K562 (cell line): ENCODE measurements around the gene HPCAL1. TPM values are rescaled to one million over a fixed set of nuclear protein-coding genes. Genes with fewer than 3 reads are reported as not detected.

Source experiments
- ATAC-seq: fragments of 200-7000 bp; cut with Tn5 transposase; 3 replicates; pipeline ENCODE4 v1.9.1; 2020; ENCODE audit warnings: moderate library complexity
- BruUV-seq: library from RNA; stranded (reverse); fragments of 400-500 nt; replicated peaks from 2 replicates; lab custom pipeline; 2021; lab: Mats Ljungman, UMichigan
- CTCF ChIA-PET: fragments of 300-600 bp; formaldehyde crosslinking; extraction: SDS; loops from one replicate; lab custom pipeline; 2021; ENCODE audit warnings: low intra/inter-chr PET ratio; lab: Yijun Ruan, JAX
- POLR2A ChIA-PET: fragments of 300-600, 350-650 bp; sonication (Branson Sonifier 250); formaldehyde crosslinking; extraction: SDS; loops from one replicate; lab custom pipeline; 2021; ENCODE audit warnings: antibody characterized with exemption, inconsistent platforms; lab: Yijun Ruan, JAX
- DNase-seq, 4 experiments: peaks; one replicate each; pipeline versions ENCODE4 v3.0.0 to v3.0.0-alpha.2; 2011 to 2018; ENCODE audit warnings: low spot score in 3 of 4, mixed read lengths in 3 of 4; ENCODE audit errors: extremely low read depth in 1 of 4
- FAIRE-seq: peaks from 2 replicates; lab custom pipeline; 2011; peaks lifted over from hg19 to GRCh38; lab: Jason Lieb, UNC
- H2AFZ ChIP-seq: 2 replicates; pipeline ENCODE4 v1.6.0; 2011; ENCODE audit warnings: low read depth, low read length, control low read depth, inconsistent platforms
- H3K27ac ChIP-seq: fragments of 200-600 bp; 3 replicates; pipeline ENCODE4 v1.8.0; 2011; ENCODE audit warnings: low read depth, mild to moderate bottlenecking, control low read depth, inconsistent platforms, low read length, moderate library complexity, mixed read lengths; ENCODE audit errors: extremely low read depth
- H3K27me3 ChIP-seq, 2 experiments: fragments of 300-600 bp in 1 of 2; 2 replicates in 1 of 2; 3 replicates in 1 of 2; pipeline versions ENCODE4 v1.6.0 to v1.8.0; 2011; ENCODE audit warnings: inconsistent platforms in 2 of 2, low read length in 2 of 2, mild to moderate bottlenecking in 1 of 2, mixed read lengths in 1 of 2, moderate library complexity in 1 of 2; ENCODE audit not compliant: control insufficient read depth in 2 of 2, insufficient read depth in 2 of 2
- H3K36me3 ChIP-seq: fragments of 300-600 bp; 3 replicates; pipeline ENCODE4 v1.8.0; 2011; ENCODE audit warnings: mild to moderate bottlenecking, low read length, inconsistent platforms; ENCODE audit not compliant: control insufficient read depth, insufficient read depth
- H3K4me1 ChIP-seq, 2 experiments: fragments of 200-600 bp in 1 of 2; replicated peaks in 1 of 2; 2 replicates in 1 of 2; 3 replicates in 1 of 2; pipeline versions ENCODE4 v1.5.1 to v1.8.0; 2011; ENCODE audit warnings: inconsistent platforms in 2 of 2, low read length in 2 of 2, mild to moderate bottlenecking in 1 of 2, mixed read lengths in 1 of 2, moderate library complexity in 1 of 2; ENCODE audit not compliant: control insufficient read depth in 2 of 2, insufficient read depth in 2 of 2
- H3K4me2 ChIP-seq: 2 replicates; pipeline ENCODE4 v1.6.1; 2011; ENCODE audit warnings: low read length, control low read depth, inconsistent platforms, mixed read lengths; ENCODE audit not compliant: insufficient read depth
- H3K4me3 ChIP-seq: fragments of 200-600 bp; sonication (generic), shearing (Covaris generic); 2 replicates; pipeline ENCODE4 v1.5.1; 2016; ENCODE audit warnings: control low read depth, inconsistent platforms
- H3K79me2 ChIP-seq: fragments of 200-600 bp; 3 replicates; pipeline ENCODE4 v1.8.0; 2011; ENCODE audit warnings: low read length, inconsistent platforms; ENCODE audit not compliant: control insufficient read depth, insufficient read depth
- H3K9ac ChIP-seq, 2 experiments: 2 replicates each; pipeline versions ENCODE4 v1.6.0 to v1.6.1; 2011; ENCODE audit warnings: low read depth in 2 of 2, low read length in 2 of 2, control low read depth in 1 of 2, inconsistent platforms in 1 of 2, mild to moderate bottlenecking in 1 of 2, mixed read lengths in 1 of 2; ENCODE audit not compliant: insufficient read depth in 1 of 2
- H3K9me1 ChIP-seq: one replicate; pipeline ENCODE4 v1.6.0; 2011; ENCODE audit warnings: inconsistent platforms, mild to moderate bottlenecking, low read length, moderate library complexity; ENCODE audit not compliant: control insufficient read depth, insufficient read depth
- H3K9me3 ChIP-seq: replicated peaks from 2 replicates; pipeline ENCODE4 v1.5.1; 2011; ENCODE audit warnings: low read depth, low read length, inconsistent platforms; ENCODE audit not compliant: control insufficient read depth, insufficient read depth
- H4K20me1 ChIP-seq: replicated peaks from 2 replicates; pipeline ENCODE4 v1.6.1; 2011; ENCODE audit warnings: low read length, inconsistent platforms, mixed read lengths; ENCODE audit not compliant: control insufficient read depth, insufficient read depth
- CSDE1 ChIP-seq, 2 experiments: fragments of 450-650 bp; IDR thresholded peaks; 2 replicates each; pipeline ENCODE4 v1.6.1; 2016; ENCODE audit warnings: mild to moderate bottlenecking in 1 of 2
- MEIS2 ChIP-seq: fragments of 450-650 bp; IDR thresholded peaks from 2 replicates; pipeline ENCODE4 v1.6.1; 2014; ENCODE audit warnings: mild to moderate bottlenecking; ENCODE audit not compliant: partially characterized antibody
- PREB ChIP-seq: sonication (generic); formaldehyde crosslinking; IDR thresholded peaks from 2 replicates; pipeline ENCODE4 v1.8.1; 2023; ENCODE audit warnings: mild to moderate bottlenecking, missing genetic modification reagents
- ZBTB49 ChIP-seq: sonication (generic); formaldehyde crosslinking; IDR thresholded peaks from 2 replicates; pipeline ENCODE4 v1.8.0; 2022; ENCODE audit warnings: missing genetic modification reagents, mild to moderate bottlenecking, borderline replicate concordance
- ZNF184 ChIP-seq: sonication (generic); formaldehyde crosslinking; IDR thresholded peaks from 2 replicates; pipeline ENCODE4 v1.5.0; 2020; ENCODE audit warnings: missing genetic modification reagents
- ZNF511 ChIP-seq: sonication (generic); formaldehyde crosslinking; IDR thresholded peaks from 2 replicates; pipeline ENCODE4 v1.8.0; 2022; ENCODE audit warnings: mild to moderate bottlenecking, missing genetic modification reagents
- WGBS: fragments of 100-300 bp; shearing (Covaris generic); methylation state at CpG from one replicate; pipeline ENCODE4 v1.1.6; 2016; ENCODE audit warnings: low coverage, mixed read lengths; ENCODE audit not compliant: insufficient coverage; ENCODE audit errors: missing lambda C conversion rate; 5-methylcytosine and 5-hydroxymethylcytosine counted together
- in situ Hi-C: fragments of 300-500 bp; cut with MboI; formaldehyde crosslinking; loops from 4 replicates; pipeline ENCODE4 v1.15.0; 2018; ENCODE audit warnings: inconsistent platforms, mixed read lengths
- intact Hi-C: fragments of 100-400 bp; cut with micrococcal nuclease; formaldehyde crosslinking; loops from 2 replicates; pipeline ENCODE4 v1.14.2; 2022
- polyA plus RNA-seq, 8 experiments: library from polyadenylated mRNA; depleted of rRNA in 4 of 8; stranded (reverse) in 5 of 8; unstranded in 3 of 8; fragments of >200 nt; fragmentation: Nextera tagmentation in 2 of 8; fragmentation: Illumina TruSeq in 1 of 8; extraction: Ambion mirVana in 2 of 8; extraction: Trizol in 1 of 8; gene quantifications; 2 replicates each; pipeline versions ENCODE4 v1.2.1 to v1.2.3, GENCODE V29; 2011 to 2014; ENCODE audit warnings: inconsistent platforms in 1 of 8, missing spikeins in 1 of 8
- total RNA-seq, 7 experiments: library from RNA; depleted of rRNA in 6 of 7; stranded (reverse); fragments of >200 nt in 6 of 7; fragmentation: Illumina TruSeq in 2 of 7; extraction: Trizol in 2 of 7; gene quantifications; 2 replicates each; pipeline versions ENCODE4 v1.2.1 to v1.2.3, GENCODE V29; 2011 to 2021; ENCODE audit warnings: low replicate concordance in 1 of 7

The HPCAL1 gene
- total and polyA plus RNA-seq, 9 of the 15 experiments (the other 6 are each of a cell fraction or from before 2014, with no cell fraction given), result 2.7 to 65.5 (median 23.9) TPM

- Histone ChIP-seq H2AFZ (no peak overlapping the region), H3K9me1 (no peaks in the 10 kb centered on the region), H3K79me2 (no peaks in the 10 kb centered on the region), H3K36me3 (peaks cover 33% of the 10 kb centered on the region; the same call in 2 of the 3 replicates), H3K4me3 (no peak overlapping the region), H4K20me1 (0 out of 2 replicates have a peak, but pooled peaks cover 3% of the 10 kb centered on the region), H3K9me3 (no peaks in the 10 kb centered on the region), H3K4me2 (no peak overlapping the region), H3K9ac (no peak overlapping the region), H3K4me1 (peaks cover 0 to 8% of the 10 kb centered on the region in 2 experiments; a peak in 2 of 5 replicates), H3K27me3 (no peaks in the 10 kb centered on the region), H3K27ac (no peak overlapping the region)
- in situ Hi-C loops, result loop anchor here (25.0 kb wide), 1 partner anchor 161 kb away; no protein-coding TSS in a partner anchor
- TF ChIP-seq ZNF511 (CRISPR knock-in tag), result no peak
- TF ChIP-seq CSDE1 (IDR thresholded peaks at IDR 0.05), result no peak
- FAIRE-seq (no peak), DNase-seq (no peak), ATAC-seq (no peak)
- 90% methylated on average over 23 of the region's 24 CpGs for WGBS
- BruUV-seq, result no TSS peak
- ChIA-PET CTCF (no interaction called here), POLR2A (interaction anchor here (0.5 kb wide), 1 partner anchor 1121 kb away, joined by 3 read pairs; no protein-coding TSS in a partner anchor)
- intact Hi-C loops, result no loop called here
Observed at GRCh38 chr2:10422732-10423399, 120.2 kb downstream of the HPCAL1 start.

GRCh38 chr2:10423400-10423774 is 120.7 kb downstream of the HPCAL1 start:
- in situ Hi-C loops, result loop anchor here (25.0 kb wide), 1 partner anchor 161 kb away; no protein-coding TSS in a partner anchor
- peak overlapping the region in 1 of 2 experiments; percentile 45; a peak in 1 of 4 replicates for H3K9ac ChIP-seq
- peaks cover 0 to 8% of the 10 kb centered on the region in 2 experiments; a peak in 2 of 5 replicates for H3K4me1 ChIP-seq
- H3K36me3 ChIP-seq, result peaks cover 33% of the 10 kb centered on the region; the same call in 2 of the 3 replicates
- ATAC-seq, result no peak
- no peak overlapping the region for H3K4me2 ChIP-seq
- H2AFZ ChIP-seq, result no peak overlapping the region
- H4K20me1 ChIP-seq, result 0 out of 2 replicates have a peak, but pooled peaks cover 3% of the 10 kb centered on the region
- no TSS peak for BruUV-seq
- 79% methylated on average over 6 of the region's 6 CpGs for WGBS
- no peak for FAIRE-seq
- ChIA-PET CTCF (no interaction called here), POLR2A (no interaction called here)
- no peaks in the 10 kb centered on the region for H3K9me3 ChIP-seq
- no peak for DNase-seq
- H3K9me1 ChIP-seq, result no peaks in the 10 kb centered on the region
- no peaks in the 10 kb centered on the region for H3K79me2 ChIP-seq
- H3K4me3 ChIP-seq, result no peak overlapping the region
- no peak overlapping the region for H3K27ac ChIP-seq
- H3K27me3 ChIP-seq, result no peaks in the 10 kb centered on the region
- intact Hi-C loops, result no loop called here
- no peak for TF ChIP-seq MEIS2
- no peak for TF ChIP-seq ZNF184 (CRISPR knock-in tag)
- no peak for TF ChIP-seq PREB
- TF ChIP-seq ZBTB49 (CRISPR knock-in tag), result no peak
